H7 (cell line): ENCODE data around the gene SPAG4. TPM values are rescaled to one million over a fixed set of nuclear protein-coding genes. Genes with fewer than 3 reads are reported as not detected.
A peak's percentile ranks its signal among the peaks of the same experiment; 100 is the strongest.

Source experiments
- DNase-seq: peaks from one replicate; pipeline ENCODE4 v3.0.0; 2012
- H3K27me3 ChIP-seq: 2 replicates; pipeline ENCODE4 v1.6.0; 2011; ENCODE audit warnings: mild to moderate bottlenecking, low read length; ENCODE audit not compliant: control insufficient read depth, insufficient read depth
- H3K36me3 ChIP-seq: replicated peaks from 2 replicates; pipeline ENCODE4 v1.5.1; 2011; ENCODE audit warnings: low read length; ENCODE audit not compliant: control insufficient read depth, insufficient read depth
- H3K4me3 ChIP-seq: 2 replicates; pipeline ENCODE4 v1.5.1; 2011; ENCODE audit warnings: low read depth, mild to moderate bottlenecking, control low read depth, low read length, moderate library complexity; ENCODE audit not compliant: insufficient read depth
- total RNA-seq: library from RNA; depleted of rRNA; stranded (reverse); fragments of >200 nt; shearing (Covaris generic); gene quantifications from 2 replicates; pipeline ENCODE4 v1.2.3, GENCODE V29; 2014

The SPAG4 gene
- total RNA-seq, 1 experiment from 2014 or later, result 6.1 TPM

GRCh38 chr20:35651958-35652357 is 36.3 kb downstream of the SPAG4 start:
- DNase-seq, result no peak
- no peak overlapping the region for H3K4me3 ChIP-seq
- H3K36me3 ChIP-seq, result peaks cover 10% of the 10 kb centered on the region
- no peaks in the 10 kb centered on the region for H3K27me3 ChIP-seq

GRCh38 chr20:35652641-35653429 is 37.2 kb downstream of the SPAG4 start:
- H3K27me3 ChIP-seq, result no peaks in the 10 kb centered on the region
- peaks cover 10% of the 10 kb centered on the region for H3K36me3 ChIP-seq
- no peak overlapping the region for H3K4me3 ChIP-seq
- DNase-seq, result no peak

DNA sequence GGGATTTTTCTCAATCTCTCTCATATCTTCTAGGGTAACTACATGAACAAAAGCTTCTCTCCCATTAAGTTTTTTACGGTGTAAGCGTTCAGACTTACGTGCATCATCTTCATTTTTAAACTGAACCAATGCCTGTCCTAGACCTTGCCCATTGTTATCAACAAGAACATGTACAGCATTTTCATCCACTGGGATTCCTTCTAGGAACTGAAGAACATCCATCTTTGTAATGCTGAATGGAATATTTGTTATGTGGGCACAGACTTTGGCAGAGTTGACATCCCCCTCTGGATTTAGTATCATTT is 37.8 kb downstream of the SPAG4 start:
- Histone ChIP-seq H3K27me3 (no peaks in the 10 kb centered on the region), H3K4me3 (no peak overlapping the region), H3K36me3 (peaks cover 10% of the 10 kb centered on the region)
- DNase-seq, result no peak

DNA sequence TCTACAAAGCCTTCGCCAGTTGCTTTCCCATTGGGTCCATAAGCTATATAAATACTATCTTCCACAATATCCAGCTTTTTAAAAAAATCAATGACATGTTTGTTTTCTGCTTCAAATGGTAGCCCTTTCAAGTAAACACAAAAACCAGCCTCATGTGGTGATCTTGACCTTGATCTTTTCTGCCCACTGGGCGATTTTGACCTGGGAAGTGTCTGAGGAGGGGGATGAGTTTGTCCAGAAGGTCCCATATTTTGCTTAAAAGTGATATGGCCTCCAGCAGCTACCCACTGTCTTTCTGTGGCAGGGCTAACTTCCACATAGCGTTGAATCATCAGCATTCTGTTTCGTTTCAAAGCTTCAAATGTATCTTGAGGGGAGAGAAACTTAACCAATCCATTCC is 38.3 kb downstream of the SPAG4 start:
- Histone ChIP-seq H3K27me3 (no peaks in the 10 kb centered on the region), H3K36me3 (peaks cover 10% of the 10 kb centered on the region), H3K4me3 (no peak overlapping the region)
- DNase-seq, result no peak

DNA sequence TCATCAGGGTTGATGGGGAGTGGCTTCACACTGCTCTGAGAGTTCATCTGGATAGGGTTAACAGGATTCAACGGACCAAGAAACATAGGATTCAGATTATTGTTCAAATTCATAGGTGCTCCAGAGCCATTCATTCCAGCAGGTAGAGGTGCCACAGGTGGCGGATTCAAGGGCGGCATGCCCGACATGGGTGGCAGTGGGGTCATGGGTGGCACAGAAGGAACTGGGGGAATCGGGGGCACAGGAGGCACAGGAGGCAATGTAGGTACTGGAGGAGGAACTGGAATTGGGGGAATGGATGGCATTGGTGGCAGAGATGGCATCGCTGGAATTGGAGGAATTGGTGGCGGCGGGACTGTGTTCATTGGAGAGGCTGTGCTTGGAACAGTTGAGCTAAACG is 38.8 kb downstream of the SPAG4 start:
- DNase-seq, result no peak
- Histone ChIP-seq H3K4me3 (no peak overlapping the region), H3K36me3 (peaks cover 10% of the 10 kb centered on the region), H3K27me3 (no peaks in the 10 kb centered on the region)

GRCh38 chr20:35657271-35657670 is 41.6 kb downstream of the SPAG4 start:
- Histone ChIP-seq H3K27me3 (no peaks in the 10 kb centered on the region), H3K36me3 (peaks cover 10% of the 10 kb centered on the region), H3K4me3 (no peak overlapping the region)
- DNase-seq, result no peak

DNA sequence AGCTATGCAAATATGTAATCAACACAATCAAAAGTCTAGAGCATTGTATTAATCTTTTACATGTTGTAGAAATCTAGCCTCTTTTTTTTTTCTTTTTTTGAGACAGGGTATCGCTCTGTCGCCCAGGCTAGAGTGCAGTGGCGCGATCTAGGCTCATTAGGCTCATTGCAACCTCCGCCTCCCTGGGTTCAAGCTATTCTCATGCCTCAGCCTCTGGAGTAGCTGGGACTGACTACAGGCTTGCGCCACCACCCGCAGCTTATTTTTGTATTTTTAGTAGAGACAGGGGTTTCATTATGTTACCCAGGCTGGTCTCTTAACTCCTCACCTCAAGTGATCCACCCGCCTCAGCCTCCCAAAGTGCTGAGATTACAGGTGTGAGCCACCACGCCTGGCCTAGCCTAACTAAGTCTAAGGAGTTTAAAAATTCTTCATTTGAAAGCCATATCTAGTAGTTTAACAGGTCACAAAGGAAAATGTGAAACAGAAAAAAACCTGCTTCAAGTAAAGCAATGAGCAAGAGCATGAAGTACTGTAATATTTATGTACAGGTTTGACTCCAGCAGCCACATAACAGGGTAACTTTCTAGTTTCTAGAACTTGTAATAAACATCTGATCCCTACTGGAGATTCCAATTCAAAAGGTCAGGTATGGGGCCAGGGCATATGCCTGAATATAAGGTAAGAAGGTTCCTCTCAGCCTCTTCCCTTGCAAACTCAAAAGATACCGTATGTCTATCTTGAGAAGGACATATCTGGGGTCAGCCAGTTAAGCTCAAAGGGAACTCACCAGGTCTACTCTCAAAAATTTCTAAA is 44.7 kb downstream of the SPAG4 start:
- Histone ChIP-seq H3K4me3 (no peak overlapping the region), H3K27me3 (no peaks in the 10 kb centered on the region), H3K36me3 (no peaks in the 10 kb centered on the region; the same call in 1 of the 2 replicates)
- DNase-seq, result no peak

DNA sequence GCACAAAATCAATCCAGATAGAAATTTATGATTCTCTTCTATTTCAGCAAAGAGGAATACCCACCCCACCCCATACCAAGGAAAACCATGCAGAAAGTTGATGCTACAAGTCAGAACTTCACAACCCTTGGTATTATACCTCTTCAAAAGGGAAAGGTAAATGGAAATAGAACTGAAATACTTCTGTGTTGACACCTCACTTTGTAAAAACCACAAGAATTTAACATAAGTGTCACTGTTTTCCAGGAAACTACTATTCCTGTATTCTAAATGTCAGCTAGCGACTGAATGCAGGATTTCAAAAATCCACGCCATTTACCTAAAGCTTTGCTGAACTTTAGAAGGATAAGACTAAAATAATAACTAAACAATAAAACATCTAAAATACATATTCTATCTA is 45.4 kb downstream of the SPAG4 start:
- no peak overlapping the region for H3K4me3 ChIP-seq
- no peaks in the 10 kb centered on the region for H3K36me3 ChIP-seq
- no peaks in the 10 kb centered on the region for H3K27me3 ChIP-seq
- no peak for DNase-seq

- no peaks in the 10 kb centered on the region for H3K36me3 ChIP-seq
- DNase-seq, result no peak
- no peak overlapping the region for H3K4me3 ChIP-seq
- no peaks in the 10 kb centered on the region for H3K27me3 ChIP-seq
These were observed 46.3 kb downstream of the SPAG4 start for GRCh38 chr20:35661908-35662307.

- H3K27me3 ChIP-seq, result no peaks in the 10 kb centered on the region
- no peaks in the 10 kb centered on the region for H3K36me3 ChIP-seq
- H3K4me3 ChIP-seq, result no peak overlapping the region
- DNase-seq, result no peak
These were observed 46.9 kb downstream of the SPAG4 start for GRCh38 chr20:35662551-35662950.

GRCh38 chr20:35663516-35664465 is 48.2 kb downstream of the SPAG4 start:
- no peaks in the 10 kb centered on the region for H3K27me3 ChIP-seq
- peak overlapping the region; percentile 96 for H3K4me3 ChIP-seq
- peak; percentile 76 for DNase-seq
- H3K36me3 ChIP-seq, result no peaks in the 10 kb centered on the region

- peaks cover 3% of the 10 kb centered on the region for H3K36me3 ChIP-seq
- no peaks in the 10 kb centered on the region for H3K27me3 ChIP-seq
- peak within 1 kb of the TSS; percentile 96 for H3K4me3 ChIP-seq
- DNase-seq, result peak; percentile 97
These were observed 49.0 kb downstream of the SPAG4 start, which contains the start of the genes CPNE1 and RBM12 for GRCh38 chr20:35664466-35665206. Gene CPNE1, minus strand, starts transcription at chr20:35664900. Its CDS starts 31,977 bp downstream, at chr20:35632923. Gene RBM12, minus strand, starts transcription at chr20:35664900. Its CDS starts 9,578 bp downstream, at chr20:35655322.

DNA sequence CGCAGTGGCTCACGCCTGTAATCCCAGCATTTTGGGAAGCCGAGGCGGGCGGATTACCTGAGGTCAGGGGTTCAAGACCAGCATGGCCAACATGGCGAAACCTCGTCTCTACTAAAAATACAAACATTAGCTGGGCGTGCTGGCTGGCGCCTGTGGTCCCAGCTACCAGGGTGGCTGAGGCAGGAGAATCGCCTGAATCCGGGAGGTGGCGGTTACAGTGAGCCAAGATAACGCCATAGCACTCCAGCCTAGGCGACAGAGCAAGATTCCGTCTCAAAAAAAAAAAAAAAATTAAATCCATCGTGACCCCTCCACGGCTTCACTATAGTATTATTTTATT is 50.3 kb downstream of the SPAG4 start:
- H3K36me3 ChIP-seq, result peaks cover 3% of the 10 kb centered on the region
- H3K27me3 ChIP-seq, result no peaks in the 10 kb centered on the region
- H3K4me3 ChIP-seq, result no peak overlapping the region
- no peak for DNase-seq

DNA sequence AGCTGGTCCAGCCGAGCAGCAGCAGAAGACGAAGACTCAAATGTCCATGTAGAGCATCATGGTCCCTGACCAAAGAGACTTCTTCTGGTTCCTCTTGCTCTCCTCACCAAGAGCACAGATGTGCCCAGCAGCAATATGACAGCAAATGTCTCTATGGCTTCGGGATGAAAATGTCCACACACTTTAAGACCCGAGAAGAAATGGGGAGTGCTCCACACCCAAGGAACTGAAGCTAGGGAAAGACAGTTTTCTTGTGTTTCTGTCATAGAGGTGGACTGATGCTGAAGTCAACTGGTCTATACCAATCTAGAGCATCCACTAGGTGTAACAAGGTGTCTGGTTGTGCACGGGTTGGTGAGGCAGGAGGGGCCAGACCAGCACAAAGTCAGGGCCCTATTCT is 53.6 kb downstream of the SPAG4 start:
- DNase-seq, result no peak
- Histone ChIP-seq H3K4me3 (no peak overlapping the region), H3K36me3 (peaks cover 9% of the 10 kb centered on the region), H3K27me3 (no peaks in the 10 kb centered on the region)
